HEK293T (cell line): Measurements from ENCODE around the gene NUDT17.
A peak's percentile ranks its signal among the peaks of the same experiment; 100 is the strongest.

ENCODE experiments used
- CTCF ChIA-PET: fragments of 350-600 bp; formaldehyde crosslinking; extraction: SDS; loops from one replicate; lab custom pipeline; 2021; ENCODE audit warnings: antibody characterized with exemption, inconsistent platforms; lab: Yijun Ruan, JAX
- POLR2A ChIA-PET: fragments of 350-600 bp; formaldehyde crosslinking; extraction: SDS; loops from one replicate; lab custom pipeline; 2020; ENCODE audit warnings: antibody characterized with exemption, inconsistent platforms; lab: Yijun Ruan, JAX
- DNase-seq: peaks from one replicate; pipeline ENCODE4 v3.0.0; 2012; ENCODE audit warnings: mixed read lengths; ENCODE audit errors: extremely low spot score
- ARNT ChIP-seq: fragments of 450-650 bp; IDR thresholded peaks from 2 replicates; pipeline ENCODE4 v1.6.1; 2017; ENCODE audit warnings: mild to moderate bottlenecking
- BHLHE40 ChIP-seq: fragments of 450-650 bp; IDR thresholded peaks from 2 replicates; pipeline ENCODE4 v1.6.1; 2016; ENCODE audit warnings: mild to moderate bottlenecking, moderate library complexity, borderline replicate concordance
- CTBP1 ChIP-seq: fragments of 450-650 bp; IDR thresholded peaks from 2 replicates; pipeline ENCODE4 v1.6.1; 2016; ENCODE audit warnings: borderline replicate concordance
- ELF4 ChIP-seq: fragments of 450-650 bp; IDR thresholded peaks from 2 replicates; pipeline ENCODE4 v1.6.1; 2017; ENCODE audit warnings: antibody characterized with exemption
- FOXA1 ChIP-seq: fragments of 450-650 bp; IDR thresholded peaks from 2 replicates; pipeline ENCODE4 v1.6.1; 2016; ENCODE audit warnings: mild to moderate bottlenecking
- FOXK2 ChIP-seq: fragments of 450-650 bp; IDR thresholded peaks from 2 replicates; pipeline ENCODE4 v1.6.1; 2016; ENCODE audit warnings: mild to moderate bottlenecking
- FOXM1 ChIP-seq: fragments of 450-650 bp; IDR thresholded peaks from 2 replicates; pipeline ENCODE4 v1.6.1; 2017; ENCODE audit warnings: mild to moderate bottlenecking, borderline replicate concordance
- HDGF ChIP-seq: fragments of 450-650 bp; IDR thresholded peaks from 2 replicates; pipeline ENCODE4 v1.6.1; 2017; ENCODE audit warnings: antibody characterized with exemption, borderline replicate concordance
- L3MBTL2 ChIP-seq: fragments of 450-650 bp; conservative IDR thresholded peaks from 2 replicates; pipeline ENCODE4 v1.6.1; 2016; ENCODE audit warnings: mild to moderate bottlenecking
- LEF1 ChIP-seq: fragments of 450-650 bp; IDR thresholded peaks from 2 replicates; pipeline ENCODE4 v1.6.1; 2017; ENCODE audit warnings: mild to moderate bottlenecking, borderline replicate concordance
- NFRKB ChIP-seq: fragments of 450-650 bp; IDR thresholded peaks from 2 replicates; pipeline ENCODE4 v1.6.1; 2016; ENCODE audit warnings: mild to moderate bottlenecking, moderate library complexity
- PKNOX1 ChIP-seq: fragments of 450-650 bp; IDR thresholded peaks from 2 replicates; pipeline ENCODE4 v1.6.1; 2016
- SP1 ChIP-seq: fragments of 450-650 bp; IDR thresholded peaks from 2 replicates; pipeline ENCODE4 v1.6.1; 2017
- SUZ12 ChIP-seq: fragments of 450-650 bp; IDR thresholded peaks from 2 replicates; pipeline ENCODE4 v1.6.1; 2016; ENCODE audit warnings: mild to moderate bottlenecking
- TARDBP ChIP-seq: fragments of 450-650 bp; IDR thresholded peaks from 2 replicates; pipeline ENCODE4 v1.6.1; 2016
- ZNF384 ChIP-seq: fragments of 450-650 bp; IDR thresholded peaks from 2 replicates; pipeline ENCODE4 v1.6.1; 2016

The NUDT17 gene

GRCh38 chr1:145858238-145858900 is 12.9 kb downstream of the NUDT17 start:
- POLR2A ChIA-PET, result interaction anchor here (0.8 to 4.7 kb wide), 29 partner anchors 8 to 194 kb away, joined by 3 to 86 read pairs (median 8); partner anchors contain the start of genes ANKRD34A, ANKRD35, LIX1L and NUDT17
- CTCF ChIA-PET, result interaction anchor here (0.6 to 5.6 kb wide), 8 partner anchors 12 to 149 kb away, joined by 3 to 97 read pairs (median 3); partner anchors contain the start of gene NUDT17
- DNase-seq, result peak; percentile 70
- TF ChIP-seq FOXA1 (no peak), ZNF384 (no peak), NFRKB (no peak), ARNT (no peak)

GRCh38 chr1:145858901-145859490 is 13.6 kb downstream of the NUDT17 start, which contains the start of gene PIAS3:
Gene PIAS3, minus strand, starts transcription at chr1:145859081. Its CDS starts 91 bp downstream, at chr1:145858990.
- TF ChIP-seq FOXM1, result 0 out of 2 replicates have a peak, but pooled peaks have one; percentile 3
- TF ChIP-seq HDGF, result peak; percentile 86
- TF ChIP-seq PKNOX1, result no peak
- peak; percentile 98 for DNase-seq
- ChIA-PET POLR2A (interaction anchor here (0.8 to 4.7 kb wide), 31 partner anchors 9 to 193 kb away, joined by 3 to 86 read pairs (median 7); partner anchors contain the start of genes ANKRD34A, ANKRD35, LIX1L and NUDT17), CTCF (interaction anchor here (0.6 to 5.6 kb wide), 10 partner anchors 12 to 155 kb away, joined by 3 to 97 read pairs (median 3); partner anchors contain the start of genes ITGA10 and NUDT17)

GRCh38 chr1:145859491-145860023 is 14.1 kb downstream of the NUDT17 start:
- POLR2A ChIA-PET, result interaction anchor here (0.7 to 4.7 kb wide), 28 partner anchors 8 to 178 kb away, joined by 3 to 86 read pairs (median 8); partner anchors contain the start of genes ANKRD34A, ANKRD35, LIX1L and NUDT17
- TF ChIP-seq FOXA1 (no peak), FOXM1 (peak; percentile 69; the same call in 1 of the 2 replicates), L3MBTL2 (peak; percentile 58), LEF1 (no peak), TARDBP (no peak), HDGF (no peak)
- CTCF ChIA-PET, result interaction anchor here (0.9 to 5.6 kb wide), 8 partner anchors 13 to 154 kb away, joined by 3 to 97 read pairs (median 3); partner anchors contain the start of genes ITGA10 and NUDT17
- peak; percentile 93 for DNase-seq

GRCh38 chr1:145863282-145864018 is 18.0 kb downstream of the NUDT17 start:
- CTCF ChIA-PET, result interaction anchor here (0.6 to 1.7 kb wide), 3 partner anchors 16 to 126 kb away, joined by 4 to 7 read pairs (median 6); partner anchors contain the start of gene NUDT17
- DNase-seq, result no peak
- TF ChIP-seq PKNOX1, result no peak
- no peak for TF ChIP-seq FOXA1
- TF ChIP-seq ELF4, result no peak
- no peak for TF ChIP-seq FOXK2
- TF ChIP-seq NFRKB, result no peak
- no peak for TF ChIP-seq ARNT
- no peak for TF ChIP-seq TARDBP
- no peak for TF ChIP-seq L3MBTL2
- no peak for TF ChIP-seq ZNF384
- TF ChIP-seq CTBP1, result no peak
- TF ChIP-seq HDGF, result no peak
- TF ChIP-seq LEF1, result no peak
- POLR2A ChIA-PET, result no interaction called here

- no peak for DNase-seq
- ChIA-PET POLR2A (interaction anchor here (1.4 kb wide), 1 partner anchor 9 kb away, joined by 8 read pairs; the partner anchor contains the start of gene PIAS3), CTCF (interaction anchor here (0.7 kb wide), 1 partner anchor 41 kb away, joined by 4 read pairs; no protein-coding TSS in a partner anchor)
- TF ChIP-seq FOXA1, result no peak
- no peak for TF ChIP-seq SP1
- no peak for TF ChIP-seq ARNT
- TF ChIP-seq LEF1, result no peak
- no peak for TF ChIP-seq HDGF
Measured at GRCh38 chr1:145868232-145868631, 22.8 kb downstream of the NUDT17 start.

- CTCF ChIA-PET, result interaction anchor here (0.5 to 2.0 kb wide), 2 partner anchors 10 to 13 kb away, joined by 5 to 6 read pairs; partner anchors contain the start of gene PIAS3
- DNase-seq, result no peak
- POLR2A ChIA-PET, result interaction anchor here (1.1 to 2.3 kb wide), 5 partner anchors 12 to 48 kb away, joined by 3 to 21 read pairs (median 5); partner anchors contain the start of genes PIAS3, POLR3C and RNF115
- TF ChIP-seq BHLHE40 (no peak), NFRKB (no peak), PKNOX1 (no peak), LEF1 (no peak), FOXA1 (no peak), SP1 (no peak), FOXM1 (no peak), FOXK2 (no peak), ARNT (no peak), SUZ12 (no peak)
Measured at GRCh38 chr1:145871994-145872924, 26.8 kb downstream of the NUDT17 start.
